ENCODE results near the gene CUL3.

CUL3 gene

DNA sequence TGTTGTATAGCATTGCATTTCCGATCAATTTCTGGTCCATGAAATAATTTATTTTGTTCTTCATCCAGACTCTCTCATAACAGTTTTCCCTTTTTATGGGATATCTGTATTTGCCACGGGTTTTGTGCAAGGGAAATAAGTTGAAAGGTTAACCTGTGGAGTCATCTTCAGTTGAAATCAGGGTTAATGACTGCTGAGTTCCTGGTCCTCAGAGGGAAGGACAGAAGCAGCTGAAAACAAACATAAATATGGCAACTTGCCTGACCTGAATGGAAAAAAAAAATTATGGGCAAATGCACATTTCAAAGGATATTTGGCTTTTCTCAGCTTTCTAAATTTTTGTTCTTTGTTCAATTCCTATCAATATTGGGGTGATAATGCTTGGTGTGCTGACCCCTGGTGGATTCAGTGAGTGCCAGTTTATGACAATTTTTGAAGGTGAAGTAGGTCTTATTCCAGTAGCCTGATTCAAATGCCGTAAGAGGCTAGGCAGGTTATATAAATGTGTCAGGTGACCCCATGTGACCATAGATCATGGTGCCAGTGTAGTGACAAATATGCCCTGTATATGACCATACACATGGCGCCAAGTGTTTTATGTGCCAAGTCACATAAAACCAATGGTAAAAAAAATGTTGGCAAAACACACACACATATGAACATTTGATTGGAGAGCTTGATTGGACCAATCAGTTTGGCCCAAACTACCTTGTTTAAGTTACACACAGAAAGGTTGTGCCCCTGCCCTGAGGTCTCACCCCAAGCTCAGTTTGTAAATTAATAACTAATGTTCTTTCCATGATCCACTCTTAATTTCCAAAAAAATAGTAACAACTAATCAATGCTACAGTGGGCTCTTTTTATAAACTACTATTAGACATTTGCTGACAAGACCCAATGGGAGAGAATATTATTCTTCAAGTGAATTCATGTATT lies 135.7 kb downstream of the CUL3 start:
- H3K4me1 Mint-ChIP-seq, result no peaks in the 10 kb centered on the region
- peak; percentile 41 for DNase-seq
- CTCF ChIA-PET, result interaction anchor here (0.7 to 2.7 kb wide), 7 partner anchors 14 to 480 kb away, joined by 3 to 12 read pairs (median 5); no protein-coding TSS in a partner anchor
- H3K27me3 Mint-ChIP-seq, result peaks cover 17% of the 10 kb centered on the region
- H3K9me3 Mint-ChIP-seq, result no peaks in the 10 kb centered on the region
- H3K4me3 Mint-ChIP-seq, result no peak overlapping the region
- no peak overlapping the region for H3K27ac Mint-ChIP-seq
- no peaks in the 10 kb centered on the region for H3K36me3 Mint-ChIP-seq

- Mint-ChIP-seq H3K36me3 (no peaks in the 10 kb centered on the region), H3K4me1 (peaks cover 2% of the 10 kb centered on the region), H3K27me3 (peaks cover 30% of the 10 kb centered on the region), H3K27ac (no peak overlapping the region), H3K9me3 (no peaks in the 10 kb centered on the region), H3K4me3 (no peak overlapping the region)
- DNase-seq, result no peak
- CTCF ChIA-PET, result interaction anchor here (1.3 to 2.7 kb wide), 3 partner anchors 13 to 202 kb away, joined by 5 to 12 read pairs (median 6); no protein-coding TSS in a partner anchor
These were observed 136.9 kb downstream of the CUL3 start for GRCh38 chr2:224448236-224448635.

GRCh38 chr2:224444783-224445182 lies 140.4 kb downstream of the CUL3 start:
- no peaks in the 10 kb centered on the region for H3K9me3 Mint-ChIP-seq
- peaks cover 9% of the 10 kb centered on the region for H3K4me1 Mint-ChIP-seq
- H3K27me3 Mint-ChIP-seq, result peaks cover 53% of the 10 kb centered on the region
- no peaks in the 10 kb centered on the region for H3K36me3 Mint-ChIP-seq
- DNase-seq, result no peak
- CTCF ChIA-PET, result no interaction called here
- H3K27ac Mint-ChIP-seq, result no peak overlapping the region
- no peak overlapping the region for H3K4me3 Mint-ChIP-seq

- DNase-seq, result no peak
- H3K4me3 Mint-ChIP-seq, result no peak overlapping the region
- CTCF ChIA-PET, result no interaction called here
- H3K36me3 Mint-ChIP-seq, result no peaks in the 10 kb centered on the region
- no peaks in the 10 kb centered on the region for H3K9me3 Mint-ChIP-seq
- peaks cover 47% of the 10 kb centered on the region for H3K27me3 Mint-ChIP-seq
- H3K4me1 Mint-ChIP-seq, result peaks cover 9% of the 10 kb centered on the region
- no peak overlapping the region for H3K27ac Mint-ChIP-seq
These were observed 141.1 kb downstream of the CUL3 start for GRCh38 chr2:224444021-224444420.

- CTCF ChIA-PET, result no interaction called here
- Mint-ChIP-seq H3K27me3 (peaks cover 55% of the 10 kb centered on the region), H3K27ac (peak overlapping the region; percentile 25), H3K4me1 (peaks cover 9% of the 10 kb centered on the region), H3K36me3 (no peaks in the 10 kb centered on the region), H3K4me3 (peak overlapping the region; percentile 49), H3K9me3 (no peaks in the 10 kb centered on the region)
- DNase-seq, result peak; percentile 22
These were observed 142.8 kb downstream of the CUL3 start for GRCh38 chr2:224442071-224442967.

DNA sequence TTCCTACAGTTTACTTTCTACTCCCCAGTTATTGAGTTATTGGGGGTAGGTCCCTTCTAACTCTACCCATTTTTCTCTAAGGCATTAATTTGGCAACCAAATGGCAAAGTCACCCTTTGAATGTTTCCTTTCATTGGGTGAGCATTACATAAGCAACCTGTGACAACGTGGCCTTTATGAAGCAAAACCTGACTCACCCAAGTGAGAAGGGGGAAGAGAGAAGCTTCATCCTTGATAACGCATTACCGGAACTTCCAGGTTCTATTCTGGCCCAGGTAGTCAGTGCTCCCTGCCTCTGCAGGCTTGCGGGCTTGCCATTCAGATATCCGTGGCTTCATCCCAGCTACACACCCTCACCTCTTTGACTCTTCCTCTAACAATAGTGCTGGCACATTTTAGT lies 144.2 kb downstream of the CUL3 start:
- Mint-ChIP-seq H3K9me3 (no peaks in the 10 kb centered on the region), H3K27ac (no peak overlapping the region), H3K27me3 (peaks cover 55% of the 10 kb centered on the region), H3K4me3 (no peak overlapping the region), H3K36me3 (no peaks in the 10 kb centered on the region), H3K4me1 (peaks cover 9% of the 10 kb centered on the region)
- DNase-seq, result no peak
- CTCF ChIA-PET, result no interaction called here

DNA sequence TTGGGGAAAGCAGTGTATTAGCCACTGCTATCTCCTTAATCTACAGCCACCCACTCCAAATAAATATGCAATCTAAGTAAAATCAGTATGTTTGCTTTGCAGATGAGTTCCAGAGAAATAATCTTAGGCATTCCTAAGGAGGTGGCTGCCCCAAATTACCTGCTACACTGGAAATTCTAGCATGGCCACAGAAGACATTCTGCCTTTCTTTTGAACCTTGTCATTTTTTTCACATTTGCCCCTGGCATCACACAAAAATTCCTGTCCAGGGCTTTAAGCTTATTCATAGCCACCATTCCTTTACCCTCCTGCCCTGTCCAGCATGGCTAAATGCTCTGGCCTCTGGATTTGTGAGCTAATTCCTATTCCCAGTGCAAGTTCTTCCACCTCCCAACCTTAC lies 146.4 kb downstream of the CUL3 start:
- CTCF ChIA-PET, result no interaction called here
- no peaks in the 10 kb centered on the region for H3K36me3 Mint-ChIP-seq
- peaks cover 9% of the 10 kb centered on the region for H3K4me1 Mint-ChIP-seq

GRCh38 chr2:224436634-224437033 lies 148.5 kb downstream of the CUL3 start:
- no peak overlapping the region for H3K27ac Mint-ChIP-seq
- H3K4me3 Mint-ChIP-seq, result no peak overlapping the region
- H3K4me1 Mint-ChIP-seq, result peaks cover under 1% of the 10 kb centered on the region
- H3K36me3 Mint-ChIP-seq, result no peaks in the 10 kb centered on the region
- H3K27me3 Mint-ChIP-seq, result peaks cover 31% of the 10 kb centered on the region
- no peak for DNase-seq
- H3K9me3 Mint-ChIP-seq, result no peaks in the 10 kb centered on the region
- CTCF ChIA-PET, result no interaction called here

More for the DNA sequence above, 146.4 kb downstream of the CUL3 start:
- H3K9me3 Mint-ChIP-seq, result no peaks in the 10 kb centered on the region
- DNase-seq, result no peak
- no peak overlapping the region for H3K4me3 Mint-ChIP-seq
- no peak overlapping the region for H3K27ac Mint-ChIP-seq
- peaks cover 47% of the 10 kb centered on the region for H3K27me3 Mint-ChIP-seq

GRCh38 chr2:224434618-224435017 lies 150.5 kb downstream of the CUL3 start:
- CTCF ChIA-PET, result interaction anchor here (1.7 kb wide), 1 partner anchor 16 kb away, joined by 3 read pairs; no protein-coding TSS in a partner anchor
- H3K36me3 Mint-ChIP-seq, result no peaks in the 10 kb centered on the region
- no peaks in the 10 kb centered on the region for H3K4me1 Mint-ChIP-seq
- H3K4me3 Mint-ChIP-seq, result no peak overlapping the region
- no peak overlapping the region for H3K27ac Mint-ChIP-seq
- no peak for DNase-seq
- H3K27me3 Mint-ChIP-seq, result peaks cover 16% of the 10 kb centered on the region
- H3K9me3 Mint-ChIP-seq, result no peaks in the 10 kb centered on the region

- H3K36me3 Mint-ChIP-seq, result no peaks in the 10 kb centered on the region
- H3K9me3 Mint-ChIP-seq, result no peaks in the 10 kb centered on the region
- no peak overlapping the region for H3K4me3 Mint-ChIP-seq
- no peak for DNase-seq
- CTCF ChIA-PET, result no interaction called here
- no peak overlapping the region for H3K27ac Mint-ChIP-seq
- H3K4me1 Mint-ChIP-seq, result no peaks in the 10 kb centered on the region
- peaks cover 12% of the 10 kb centered on the region for H3K27me3 Mint-ChIP-seq
These were observed 151.7 kb downstream of the CUL3 start for GRCh38 chr2:224433442-224433841.

DNA sequence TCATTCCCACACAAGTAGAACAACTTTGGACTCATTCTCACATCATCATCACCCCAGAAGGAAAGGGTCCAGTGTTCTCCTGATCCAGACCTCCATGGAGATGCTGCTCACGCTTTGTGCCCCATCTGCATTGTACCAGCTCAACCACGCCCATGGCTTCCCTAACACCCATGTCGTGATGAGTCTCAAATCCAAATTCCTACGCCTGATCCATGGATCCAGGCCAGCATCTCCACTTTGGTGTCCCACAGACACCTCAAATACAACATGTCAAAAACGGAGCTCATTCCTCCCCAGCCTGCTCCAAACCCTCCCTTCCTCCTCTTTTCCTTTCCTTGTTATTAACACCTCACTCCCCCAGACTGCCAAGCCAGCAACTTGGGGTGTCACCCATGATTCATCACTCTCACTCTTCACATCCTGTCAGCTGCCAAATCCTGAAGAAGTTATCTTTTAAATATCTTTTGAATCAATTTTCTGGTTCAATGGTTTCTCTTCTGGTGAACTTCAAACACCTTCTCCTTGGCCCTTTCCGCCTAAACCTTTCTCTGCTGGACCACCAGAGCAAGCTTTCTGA lies 153.1 kb downstream of the CUL3 start:
- DNase-seq, result no peak
- Mint-ChIP-seq H3K9me3 (no peaks in the 10 kb centered on the region), H3K4me3 (no peak overlapping the region), H3K27me3 (peaks cover 5% of the 10 kb centered on the region), H3K4me1 (no peaks in the 10 kb centered on the region), H3K36me3 (no peaks in the 10 kb centered on the region), H3K27ac (no peak overlapping the region)
- CTCF ChIA-PET, result no interaction called here

- peaks cover 4% of the 10 kb centered on the region for H3K27me3 Mint-ChIP-seq
These were observed 155.7 kb downstream of the CUL3 start for GRCh38 chr2:224429441-224429810.

DNA sequence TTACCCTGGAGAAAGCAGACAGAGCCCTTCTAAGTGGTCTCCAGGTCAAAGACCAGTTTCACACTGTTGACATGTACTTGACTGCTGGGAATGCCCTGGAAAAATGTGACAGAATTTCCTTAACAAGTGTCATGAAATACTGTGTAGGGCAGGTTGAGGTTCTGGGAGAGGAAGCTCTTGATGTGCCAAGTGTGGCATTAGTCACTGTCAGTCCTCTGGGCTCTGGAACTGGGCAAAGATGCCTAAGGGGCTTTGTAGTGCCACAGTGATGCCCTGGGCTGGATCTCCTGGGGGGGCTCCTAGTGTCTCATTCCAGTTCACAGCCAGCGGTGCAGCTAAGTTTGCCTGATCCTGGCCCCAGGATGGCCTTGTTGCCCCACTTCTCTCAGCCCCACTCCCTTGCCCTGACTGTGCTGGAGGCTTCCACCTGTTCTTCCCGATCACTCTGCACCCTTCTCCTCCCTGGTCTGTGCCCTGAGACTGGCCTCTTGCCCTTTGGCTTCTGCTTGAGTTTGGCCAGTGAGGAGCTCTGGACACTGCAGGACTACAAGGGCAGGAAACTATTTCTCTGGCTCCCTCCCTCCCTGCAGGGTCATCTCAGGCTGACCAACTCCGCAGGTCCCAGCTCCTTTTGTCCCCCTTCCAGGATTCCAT lies 156.2 kb downstream of the CUL3 start:
- H3K27ac Mint-ChIP-seq, result no peak overlapping the region
- H3K9me3 Mint-ChIP-seq, result no peaks in the 10 kb centered on the region
- CTCF ChIA-PET, result interaction anchor here (0.6 kb wide), 1 partner anchor 222 kb away, joined by 3 read pairs; no protein-coding TSS in a partner anchor
- DNase-seq, result no peak
- no peak overlapping the region for H3K4me3 Mint-ChIP-seq
- H3K27me3 Mint-ChIP-seq, result peaks cover 4% of the 10 kb centered on the region
- H3K36me3 Mint-ChIP-seq, result no peaks in the 10 kb centered on the region
- no peaks in the 10 kb centered on the region for H3K4me1 Mint-ChIP-seq

More at GRCh38 chr2:224429441-224429810, 155.7 kb downstream of the CUL3 start:
- CTCF ChIA-PET, result interaction anchor here (0.6 kb wide), 1 partner anchor 223 kb away, joined by 3 read pairs; no protein-coding TSS in a partner anchor
- H3K27ac Mint-ChIP-seq, result no peak overlapping the region
- no peaks in the 10 kb centered on the region for H3K4me1 Mint-ChIP-seq
- DNase-seq, result no peak
- H3K36me3 Mint-ChIP-seq, result no peaks in the 10 kb centered on the region
- no peak overlapping the region for H3K4me3 Mint-ChIP-seq
- H3K9me3 Mint-ChIP-seq, result no peaks in the 10 kb centered on the region

- Mint-ChIP-seq H3K36me3 (no peaks in the 10 kb centered on the region), H3K9me3 (no peaks in the 10 kb centered on the region), H3K27me3 (peaks cover 4% of the 10 kb centered on the region), H3K4me3 (no peak overlapping the region), H3K4me1 (no peaks in the 10 kb centered on the region), H3K27ac (no peak overlapping the region)
- CTCF ChIA-PET, result no interaction called here
- DNase-seq, result no peak
These were observed 157.7 kb downstream of the CUL3 start for GRCh38 chr2:224427471-224427870.
